Right ventricle myocardium inferior (tissue), 1 donor: Measurements from ENCODE around the gene KDM1B. TPM values are rescaled to one million over a fixed set of nuclear protein-coding genes. Genes with fewer than 3 reads are reported as not detected.
"Not testable (repeated sequence)": the region's sequence is repeated elsewhere in the genome, so short reads cannot be mapped to it uniquely, and the experiment has no call there.

ENCODE experiments used
- ATAC-seq: fragments of 200-7000 bp; cut with Tn5 transposase; one replicate; pipeline ENCODE4 v1.9.1; 2020; ENCODE audit warnings: mild to moderate bottlenecking, moderate library complexity
- DNase-seq: peaks from one replicate; pipeline ENCODE4 v3.0.0; 2021; ENCODE audit errors: missing footprints
- intact Hi-C: fragments of 100-400 bp; cut with DNase I; formaldehyde crosslinking; loops from one replicate; pipeline ENCODE4 v1.11.0; 2022
- total RNA-seq: library from RNA; stranded (reverse); fragmentation: NEBNext Ultra II Directional; extraction: Animal tissue kit (Norgen Biotek cat#: 25700); gene quantifications from one replicate; pipeline ENCODE4 v1.2.1, GENCODE V29; 2021
- donor health status: DM: no; HTN: yes; CAD: no; lungs with severe emphysema.

KDM1B gene
- total RNA-seq, 1 donor from 2014 or later, result 13.0 TPM

DNA sequence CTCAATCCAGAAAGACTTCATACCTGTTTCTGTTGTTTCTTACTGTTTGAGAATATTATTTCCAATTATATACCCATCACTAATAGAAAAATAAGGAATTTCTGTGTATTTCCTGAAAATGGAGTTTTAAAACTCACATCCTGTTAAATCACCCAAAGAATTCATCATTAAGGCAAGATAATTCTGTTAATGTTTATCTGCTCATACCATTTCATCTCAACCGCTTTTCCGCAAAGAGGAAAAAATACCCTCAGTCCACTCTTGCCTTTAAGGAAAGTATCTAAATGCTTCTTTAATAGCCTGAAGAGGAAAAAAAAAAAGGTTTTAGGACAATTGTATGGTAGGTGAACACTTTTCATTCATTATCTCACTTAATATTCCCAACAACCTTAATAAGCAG is 7.6 kb upstream of the KDM1B start:
- no peak for DNase-seq
- ATAC-seq, result no peak
- intact Hi-C loops, result no loop called here

DNA sequence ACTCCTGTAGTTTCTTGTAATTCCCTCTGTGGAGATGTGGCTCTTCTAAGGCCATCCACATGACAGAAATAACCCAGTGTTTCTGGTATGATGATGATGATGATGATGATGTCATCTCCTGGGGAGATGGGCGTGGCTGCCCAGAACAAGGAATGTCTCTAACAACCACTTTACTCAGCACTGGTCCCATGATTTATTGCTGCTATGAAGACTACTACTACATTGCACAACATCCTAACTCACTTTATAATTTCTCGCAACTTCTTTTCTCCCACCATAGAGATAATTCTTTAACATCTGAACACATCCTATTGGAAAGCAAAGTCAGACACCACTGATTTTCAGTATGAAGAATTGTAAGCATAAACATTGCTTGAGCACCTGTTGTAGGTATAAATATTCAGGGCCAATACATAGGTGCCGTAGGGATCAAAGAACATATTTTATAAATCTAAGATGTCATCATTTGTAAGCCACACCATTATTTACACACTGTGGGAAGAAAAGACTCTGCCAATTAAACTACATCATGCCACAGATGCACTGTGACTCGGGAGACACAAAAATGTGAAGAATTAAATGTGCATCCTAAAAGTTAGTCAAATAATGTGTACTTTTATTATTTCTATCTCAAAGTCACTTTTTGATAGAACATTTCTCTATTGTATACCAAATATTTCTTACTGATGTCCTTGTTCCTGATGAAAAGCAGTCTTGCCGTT is 6.8 kb upstream of the KDM1B start:
- intact Hi-C loops, result no loop called here
- no peak for DNase-seq
- ATAC-seq, result no peak

DNA sequence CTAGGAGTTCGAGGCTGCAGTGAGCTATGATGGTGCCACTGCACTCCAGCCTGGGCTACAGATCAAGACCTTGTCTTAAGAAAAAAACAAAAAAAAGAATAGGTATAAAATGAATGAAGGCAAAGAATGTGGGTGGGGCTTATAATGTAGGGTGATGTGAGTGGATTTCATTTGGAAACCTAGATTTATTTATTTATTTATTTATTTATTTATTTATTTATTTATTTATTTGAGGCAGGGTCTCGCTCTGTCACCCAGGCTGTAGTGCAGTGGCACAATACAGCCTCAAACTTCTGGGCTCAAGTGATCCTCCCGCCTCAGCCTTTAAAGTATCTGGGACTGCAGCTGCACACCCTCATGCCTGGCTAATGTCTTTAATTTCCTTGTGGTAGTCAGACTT is 3.8 kb upstream of the KDM1B start:
- DNase-seq, ATAC-seq, intact Hi-C loops: not testable (repeated sequence)

DNA sequence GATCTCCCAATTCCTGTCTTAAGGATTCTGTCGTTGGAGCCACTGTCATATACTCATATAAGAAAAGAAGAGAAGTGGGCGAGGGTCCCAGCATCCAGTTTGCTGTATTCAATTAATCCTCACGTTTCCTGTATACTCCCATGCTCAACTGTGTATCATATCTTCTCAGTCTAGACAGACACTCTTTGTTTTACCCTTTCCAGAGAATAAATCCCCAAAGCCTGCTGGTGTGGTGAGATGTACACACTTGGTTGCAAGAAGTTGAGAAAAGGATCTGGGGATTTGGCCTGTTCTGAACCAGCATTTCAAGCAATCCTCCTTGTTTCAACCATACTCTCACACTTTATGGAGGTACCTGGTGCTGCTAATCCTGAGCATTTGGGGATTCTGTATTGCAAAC is 3.4 kb upstream of the KDM1B start:
- ATAC-seq (no peak), DNase-seq (no peak)
- intact Hi-C loops, result no loop called here

DNA sequence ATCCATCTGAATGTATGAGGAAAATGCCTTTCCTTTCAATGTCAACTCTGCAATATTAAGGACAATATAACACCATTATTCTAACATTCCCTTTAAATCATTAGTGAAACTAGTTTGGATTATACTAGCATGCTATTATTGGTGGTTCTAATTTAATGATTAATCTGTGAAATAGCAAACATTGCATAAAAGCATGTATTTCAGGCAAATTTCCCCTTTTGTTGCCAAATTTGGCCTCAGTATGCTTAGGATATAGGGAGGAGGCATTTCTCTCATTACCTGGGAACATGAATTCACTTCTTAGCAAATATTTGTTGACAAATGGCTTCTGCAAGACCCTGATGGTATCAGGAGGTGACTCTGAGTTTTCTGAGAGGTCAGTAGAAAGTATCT is 1.9 kb upstream of the KDM1B start:
- DNase-seq, result no peak
- intact Hi-C loops, result no loop called here
- no peak for ATAC-seq

DNA sequence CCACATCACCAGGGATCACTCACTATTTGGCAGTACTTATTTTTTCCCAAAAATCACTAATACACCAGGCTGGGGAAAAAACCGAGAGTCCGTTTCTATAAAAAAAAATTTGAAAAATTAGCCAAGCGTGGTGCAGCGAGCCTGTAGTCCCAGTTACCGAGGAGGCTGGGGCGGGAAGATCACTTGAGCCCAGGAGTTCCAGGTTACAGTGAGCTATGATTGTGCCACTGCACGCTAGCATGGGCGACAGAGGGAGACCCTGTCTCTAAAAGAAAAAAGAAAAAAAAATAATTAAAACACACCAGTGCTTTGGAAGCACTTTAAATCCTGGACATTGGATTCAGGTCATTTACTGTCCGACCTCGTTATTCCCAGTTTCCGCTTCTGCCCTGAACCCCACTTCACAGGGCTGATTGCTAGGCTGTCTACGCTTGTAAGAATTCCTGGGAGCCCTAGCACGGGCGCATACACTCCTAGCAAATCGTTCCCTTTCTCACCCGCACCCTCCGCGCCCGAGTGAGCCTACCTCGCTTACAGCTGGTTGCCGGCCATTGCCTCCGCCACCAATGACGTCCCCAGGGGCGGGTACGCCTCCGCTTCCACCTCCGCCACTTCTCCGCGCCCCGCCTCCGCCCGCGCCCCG is 594 bp upstream of the KDM1B start, which contains the start of gene TPMT:
Gene TPMT (minus strand): TSS at position 571 of the 643 bp plus-strand sequence. CDS start 5,950 bp downstream, outside the sequence.
- DNase-seq (no peak), ATAC-seq (peak; percentile 12)
- intact Hi-C loops, result loop anchor here (5.0 kb wide), 2 partner anchors 108 to 148 kb away; partner anchors contain the start of gene DEK

- DNase-seq (peak; percentile 79), ATAC-seq (peak; percentile 19)
- intact Hi-C loops, result loop anchor here (5.0 kb wide), 2 partner anchors 106 to 146 kb away; partner anchors contain the start of gene DEK
Measured at GRCh38 chr6:18155864-18156421, 721 bp downstream of the KDM1B start.

- no peak for ATAC-seq
- intact Hi-C loops, result no loop called here
- no peak for DNase-seq
Measured at GRCh38 chr6:18160911-18161310, 5.7 kb downstream of the KDM1B start.

DNA sequence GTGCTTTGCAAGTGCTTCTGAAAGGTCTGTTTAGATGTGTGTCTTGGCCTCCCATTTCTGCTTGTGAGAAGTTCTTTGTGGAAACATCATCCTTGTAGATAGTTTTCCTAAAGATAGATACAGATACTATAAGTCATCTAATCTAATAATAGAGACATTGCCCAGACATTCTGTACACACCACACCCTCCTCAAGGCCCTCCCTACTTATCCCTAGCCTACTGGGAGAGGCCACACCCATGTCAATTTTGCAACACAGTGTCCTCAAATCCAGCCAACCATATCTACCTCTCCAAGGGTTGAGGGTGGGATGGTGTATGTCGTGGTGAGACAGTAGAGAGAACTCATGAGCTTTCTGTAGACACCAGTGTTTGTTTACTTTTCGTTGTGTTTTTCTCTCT is 6.2 kb downstream of the KDM1B start:
- ATAC-seq (no peak), DNase-seq (no peak)
- intact Hi-C loops, result no loop called here

GRCh38 chr6:18162401-18162800 is 7.2 kb downstream of the KDM1B start:
- DNase-seq (no peak), ATAC-seq (no peak)
- intact Hi-C loops, result no loop called here

DNA sequence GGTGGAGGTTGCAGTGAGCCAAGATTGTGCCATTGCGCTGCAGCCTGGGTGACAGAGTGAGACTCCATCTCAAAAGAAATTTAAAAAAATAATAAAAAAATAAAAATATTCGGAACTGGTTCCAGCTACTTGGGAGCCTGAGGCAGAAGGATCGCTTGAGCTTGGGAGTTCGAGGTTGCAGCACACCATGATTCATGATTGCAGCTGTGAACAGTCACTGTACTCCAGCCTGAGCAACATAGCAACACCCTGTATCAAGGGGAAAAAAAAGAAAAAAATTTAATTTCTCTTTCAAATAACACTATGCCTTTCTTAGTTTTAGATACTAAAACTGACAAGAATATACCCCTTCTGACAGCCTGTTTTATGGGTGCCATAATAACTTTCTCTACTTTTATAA is 10.5 kb downstream of the KDM1B start:
- DNase-seq (no peak), ATAC-seq (no peak)
- intact Hi-C loops, result no loop called here

DNA sequence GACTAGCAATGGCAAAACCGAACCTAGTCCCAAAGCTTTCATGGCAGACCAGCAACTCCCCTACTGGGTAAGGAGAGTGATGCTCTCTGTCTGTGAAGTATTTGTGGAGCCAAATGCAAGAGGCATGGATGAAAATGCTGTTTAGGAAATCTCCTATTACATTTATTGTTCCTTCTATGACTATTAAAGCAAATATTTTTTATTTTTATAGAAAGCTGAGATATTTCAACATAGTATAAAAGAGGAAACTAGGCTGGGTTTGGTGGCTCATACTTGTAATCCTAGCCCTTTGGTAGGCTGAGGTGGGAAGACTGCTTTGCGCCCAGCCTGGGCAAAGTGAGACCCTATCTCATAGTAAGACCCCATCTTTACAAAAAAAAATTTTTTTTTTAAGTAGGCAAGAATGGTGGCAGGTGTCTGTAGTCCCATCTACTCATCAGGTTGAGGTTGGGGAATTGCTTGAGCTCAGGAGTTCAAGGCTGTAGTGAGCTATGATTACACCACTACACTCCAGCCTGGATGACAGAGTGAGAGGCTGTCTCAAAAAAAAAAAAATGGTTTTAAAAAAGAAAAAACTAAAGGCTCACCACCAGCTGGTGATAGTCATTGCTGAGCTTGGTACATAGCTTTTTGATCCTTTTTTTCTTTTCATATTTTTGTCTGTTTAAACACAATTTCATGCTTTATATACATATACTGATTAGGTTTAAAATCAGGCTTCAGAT is 11.3 kb downstream of the KDM1B start:
- no peak for ATAC-seq
- no peak for DNase-seq
- intact Hi-C loops, result no loop called here

- ATAC-seq, result no peak
- intact Hi-C loops, result no loop called here
- no peak for DNase-seq
Measured at GRCh38 chr6:18168264-18168663, 13.0 kb downstream of the KDM1B start.

DNA sequence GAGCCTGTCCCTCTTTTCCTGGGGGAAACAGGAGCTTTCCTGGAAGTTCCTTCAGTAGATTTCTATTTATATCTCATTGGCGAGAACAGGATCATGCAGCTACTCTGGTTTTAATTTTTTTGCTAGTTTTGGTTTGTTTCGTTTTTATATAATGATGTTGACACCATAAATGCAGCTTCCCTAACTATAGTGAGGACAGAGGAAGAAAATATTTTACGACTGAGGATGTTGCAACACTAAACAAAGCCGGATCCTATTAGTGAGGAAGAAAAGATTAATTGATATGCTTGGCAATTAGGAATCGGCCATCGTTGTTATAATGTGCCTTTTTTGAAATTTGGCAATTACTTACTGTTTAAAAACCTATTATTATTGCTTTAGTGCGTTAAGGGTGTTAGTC is 16.6 kb downstream of the KDM1B start:
- DNase-seq, result no peak
- no peak for ATAC-seq
- intact Hi-C loops, result no loop called here

GRCh38 chr6:18176198-18176597 is 21.0 kb downstream of the KDM1B start:
- DNase-seq, intact Hi-C loops, ATAC-seq: not testable (repeated sequence)

GRCh38 chr6:18177286-18177965 is 22.2 kb downstream of the KDM1B start:
- intact Hi-C loops, result no loop called here
- no peak for DNase-seq
- ATAC-seq, result no peak

DNA sequence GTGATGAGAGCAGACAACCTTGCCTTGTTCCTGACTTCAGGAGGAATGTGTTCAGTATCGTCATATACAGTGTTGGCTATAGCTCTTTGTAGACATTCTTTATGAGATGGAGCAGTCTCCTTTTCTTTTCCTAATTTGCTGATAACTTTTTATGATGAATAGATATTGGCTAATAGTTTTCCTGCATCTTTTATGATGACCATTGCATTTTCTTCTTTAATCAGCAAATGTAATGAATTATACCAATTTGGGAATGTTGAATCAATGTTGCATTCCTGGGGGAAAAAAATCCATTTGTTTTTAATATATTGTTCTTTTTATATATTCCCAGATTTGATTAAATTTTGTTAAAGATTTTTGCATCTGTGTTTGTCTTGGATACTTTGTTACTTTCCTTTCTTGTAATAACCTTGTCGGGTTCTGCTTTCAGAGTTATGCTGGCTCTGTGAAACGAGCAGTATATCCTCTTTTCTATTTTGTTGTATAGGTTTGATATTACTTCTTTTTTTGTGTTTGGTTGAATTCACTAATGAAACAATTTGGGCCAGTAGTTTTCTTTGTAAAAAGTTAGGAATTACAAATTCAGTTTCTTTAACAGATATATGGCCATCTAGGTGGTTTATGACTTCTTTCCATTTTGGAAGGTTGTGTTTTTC is 23.9 kb downstream of the KDM1B start:
- ATAC-seq, result no peak
- intact Hi-C loops, result no loop called here
- no peak for DNase-seq

DNA sequence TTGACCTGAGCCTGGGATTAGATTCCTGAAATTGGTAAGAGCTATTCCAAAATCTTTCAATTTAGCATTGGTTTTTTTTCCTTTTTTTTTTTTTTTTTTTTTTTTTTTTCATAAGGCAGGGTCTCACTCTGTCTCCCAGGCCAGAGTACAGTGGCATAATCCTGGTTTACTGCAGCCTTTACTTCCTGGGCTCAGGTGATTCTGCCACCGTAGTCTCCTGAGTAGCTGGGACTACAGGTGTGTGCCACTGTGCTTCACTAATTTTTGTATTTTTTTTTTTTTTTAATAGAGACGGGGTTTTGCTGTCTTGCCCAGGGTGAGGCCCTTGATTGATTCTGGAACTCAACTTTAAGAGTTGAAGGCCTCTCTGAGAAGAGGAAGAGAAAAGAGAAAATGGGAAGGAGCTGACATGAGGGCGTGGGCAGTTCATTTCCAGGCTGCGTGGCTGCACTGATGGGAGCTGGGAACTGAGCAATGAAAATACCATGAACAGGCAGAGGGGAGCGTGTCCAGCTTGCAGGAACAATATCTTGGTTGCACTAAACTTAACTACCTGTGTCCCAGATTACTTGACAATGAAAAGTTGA is 24.6 kb downstream of the KDM1B start:
- intact Hi-C loops, result no loop called here
- ATAC-seq, result peak; percentile 69
- no peak for DNase-seq
